NCI-H524 (cell line): ENCODE results near the gene CHST11.

Source experiments
- DNase-seq, 2 experiments: peaks; one replicate each; lab custom pipeline; 2025; lab: John Stamatoyannopoulos, UW

CHST11 gene

DNA sequence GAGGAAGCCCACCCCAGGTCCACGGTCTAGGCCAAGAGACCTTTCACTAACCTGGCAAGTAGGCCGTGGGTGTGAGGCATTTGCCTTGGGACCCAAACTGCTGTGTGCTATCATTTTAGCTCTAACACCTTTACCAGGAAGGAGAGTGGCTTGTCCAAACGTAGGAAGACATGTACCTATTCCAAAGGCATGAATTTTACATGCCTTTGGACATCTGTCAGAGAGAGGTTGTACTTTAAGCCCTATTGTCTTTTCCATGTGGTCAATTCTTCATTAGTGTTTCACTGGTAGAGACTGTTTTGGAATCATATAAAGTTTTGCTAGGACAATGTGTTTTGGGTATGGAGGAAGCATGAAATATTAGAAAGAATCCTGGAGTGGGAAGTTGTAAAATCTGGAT, 352.5 kb downstream of the CHST11 start:
- no peak for DNase-seq

DNA sequence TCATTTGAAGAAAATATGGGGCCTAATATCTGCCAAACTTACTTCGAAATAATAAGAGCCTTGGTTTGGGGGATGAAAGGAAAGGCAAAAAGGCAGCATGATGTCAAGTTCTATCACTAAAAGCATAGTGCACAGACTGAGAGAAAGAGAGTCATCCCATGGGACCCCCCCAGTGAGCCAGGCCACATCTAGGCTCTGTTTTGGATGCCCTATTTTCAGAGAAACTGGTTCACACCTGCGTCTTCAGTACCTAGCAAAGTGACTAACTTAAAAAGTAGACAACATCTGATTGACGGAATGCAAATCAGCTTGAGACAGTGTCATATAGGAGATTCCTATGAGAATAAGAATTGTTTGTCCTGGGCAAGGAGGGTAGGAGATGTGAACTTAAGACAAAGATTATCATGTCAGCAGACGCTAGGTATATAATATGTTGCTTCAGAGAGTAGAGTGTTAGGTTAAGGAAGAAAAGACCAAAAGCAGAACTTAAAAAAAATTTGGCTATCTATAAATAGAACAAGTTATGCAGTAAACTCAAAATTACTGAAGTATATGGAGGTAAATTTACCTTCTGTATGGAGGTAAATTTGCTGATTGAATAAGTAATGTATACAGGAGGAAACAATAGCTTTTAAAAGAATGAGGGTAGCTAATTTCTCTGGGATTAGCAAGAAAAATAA, 353.1 kb downstream of the CHST11 start:
- DNase-seq, result no peak
